ENCODE measurements around the gene ZNF383.
A peak's percentile ranks its signal among the peaks of the same experiment; 100 is the strongest.
"Not testable (repeated sequence)": the region's sequence is repeated elsewhere in the genome, so short reads cannot be mapped to it uniquely, and the experiment has no call there.

ZNF383 gene

DNA sequence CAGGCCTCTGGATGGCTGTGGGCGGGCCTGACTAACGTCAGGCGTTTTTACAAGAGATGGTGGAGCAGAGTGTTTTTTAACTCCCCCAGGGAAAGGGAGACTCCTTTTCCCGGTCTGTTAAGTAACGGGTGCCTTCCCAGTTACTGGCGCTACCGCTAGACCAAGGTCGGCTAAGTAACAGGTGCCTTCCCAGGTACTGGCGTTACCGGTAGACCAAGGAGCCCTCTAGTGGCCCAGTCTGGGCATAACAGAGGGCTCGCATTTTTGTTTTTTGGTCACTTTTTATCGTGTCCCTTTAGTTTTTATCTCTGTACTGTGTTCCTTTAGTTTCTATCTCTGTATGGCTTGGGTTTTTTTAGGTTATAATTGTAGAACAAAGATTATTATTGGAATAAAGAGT lies 10.0 kb downstream of the ZNF383 start:
- Histone ChIP-seq H3K9ac (ENCODE audit: low read length) (no peak overlapping the region), H3K36me3 (ENCODE audit: control insufficient read depth in 1 of 2, insufficient read depth in 2 of 2, low read depth in 1 of 2, low read length in 2 of 2) (peaks cover 37 to 84% of the 10 kb centered on the region in 2 experiments), H3K4me1 (ENCODE audit: control insufficient read depth, insufficient read depth, low read depth, low read length) (no peaks in the 10 kb centered on the region), H3K4ac (ENCODE audit: low read depth in 1 of 2, low read length in 2 of 2) (no peak overlapping the region), H3K4me3 (ENCODE audit: insufficient read depth in 1 of 2, low read depth in 1 of 2, low read length in 2 of 2) (peak overlapping the region in 1 of 2 experiments; percentile 37), H3K18ac (ENCODE audit: low read depth in 1 of 2, low read length in 2 of 2) (no peak overlapping the region), H3K4me2 (ENCODE audit: low read length, poor library complexity, severe bottlenecking) (no peak overlapping the region), H2BK12ac (ENCODE audit: low read length in 2 of 2) (no peak overlapping the region), H3K14ac (ENCODE audit: low read length in 2 of 2) (no peak overlapping the region), H3K27me3 (ENCODE audit: control insufficient read depth in 1 of 2, insufficient read depth in 1 of 2, low read length in 2 of 2) (no peaks in the 10 kb centered on the region), H4K8ac (ENCODE audit: low read length) (no peak overlapping the region), H2AFZ (ENCODE audit: low read depth, low read length) (no peak overlapping the region), H3K27ac (ENCODE audit: low read length, poor library complexity, severe bottlenecking) (no peak overlapping the region), H2AK5ac (ENCODE audit: low read length, severe bottlenecking) (no peak overlapping the region), H3K9me3 (ENCODE audit: control insufficient read depth, low read length) (peaks cover 91% of the 10 kb centered on the region), H3K79me1 (replicated peaks; ENCODE audit: low read length, poor library complexity, severe bottlenecking) (peaks cover 15% of the 10 kb centered on the region), H3K23ac (ENCODE audit: low read length in 2 of 2) (no peak overlapping the region), H4K91ac (ENCODE audit: low read length) (no peak overlapping the region), H2BK120ac (ENCODE audit: low read depth, low read length) (no peak overlapping the region), H2BK15ac (ENCODE audit: low read depth, poor library complexity, severe bottlenecking) (no peak overlapping the region), H2BK5ac (ENCODE audit: low read depth, low read length, poor library complexity, severe bottlenecking) (no peak overlapping the region)
- no peak for DNase-seq
- WGBS = 75% methylated on average over 11 of the region's 12 CpGs

DNA sequence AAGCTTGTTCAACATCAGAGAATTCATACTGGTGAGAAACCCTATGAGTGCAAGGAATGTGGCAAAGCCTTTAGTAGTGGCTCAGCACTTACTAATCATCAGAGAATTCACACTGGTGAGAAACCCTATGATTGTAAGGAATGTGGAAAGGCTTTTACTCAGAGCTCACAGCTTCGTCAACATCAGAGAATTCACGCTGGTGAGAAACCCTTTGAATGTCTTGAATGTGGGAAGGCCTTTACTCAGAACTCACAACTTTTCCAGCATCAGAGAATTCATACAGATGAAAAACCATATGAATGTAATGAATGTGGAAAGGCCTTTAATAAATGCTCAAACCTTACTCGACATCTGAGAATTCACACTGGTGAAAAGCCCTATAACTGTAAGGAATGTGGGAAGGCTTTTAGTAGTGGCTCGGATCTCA lies 25.2 kb downstream of the ZNF383 start:
- Histone ChIP-seq H2BK12ac (ENCODE audit: low read length in 2 of 2) (no peak overlapping the region), H3K4me1 (ENCODE audit: control insufficient read depth, insufficient read depth, low read depth, low read length) (no peaks in the 10 kb centered on the region), H2BK120ac (ENCODE audit: low read depth, low read length) (no peak overlapping the region), H3K9ac (ENCODE audit: low read length) (no peak overlapping the region), H3K4me2 (ENCODE audit: low read length, poor library complexity, severe bottlenecking) (no peak overlapping the region), H3K4ac (ENCODE audit: low read depth in 1 of 2, low read length in 2 of 2) (no peak overlapping the region), H2BK5ac (ENCODE audit: low read depth, low read length, poor library complexity, severe bottlenecking) (no peak overlapping the region), H3K27ac (ENCODE audit: low read length, poor library complexity, severe bottlenecking) (no peak overlapping the region), H3K79me1 (replicated peaks; ENCODE audit: low read length, poor library complexity, severe bottlenecking) (peaks cover 2% of the 10 kb centered on the region), H3K9me3 (ENCODE audit: control insufficient read depth, low read length) (peaks cover 94% of the 10 kb centered on the region), H3K18ac (ENCODE audit: low read depth in 1 of 2, low read length in 2 of 2) (no peak overlapping the region), H2AFZ (ENCODE audit: low read depth, low read length) (no peak overlapping the region), H3K14ac (ENCODE audit: low read length in 2 of 2) (no peak overlapping the region), H3K23ac (ENCODE audit: low read length in 2 of 2) (no peak overlapping the region), H3K27me3 (ENCODE audit: control insufficient read depth in 1 of 2, insufficient read depth in 1 of 2, low read length in 2 of 2) (no peaks in the 10 kb centered on the region), H3K4me3 (ENCODE audit: insufficient read depth in 1 of 2, low read depth in 1 of 2, low read length in 2 of 2) (peak overlapping the region in 1 of 2 experiments; percentile 57), H2AK5ac (ENCODE audit: low read length, severe bottlenecking) (no peak overlapping the region), H2BK15ac (ENCODE audit: low read depth, poor library complexity, severe bottlenecking) (no peak overlapping the region), H4K91ac (ENCODE audit: low read length) (no peak overlapping the region), H3K36me3 (ENCODE audit: control insufficient read depth in 1 of 2, insufficient read depth in 2 of 2, low read depth in 1 of 2, low read length in 2 of 2) (peaks cover 50 to 68% of the 10 kb centered on the region in 2 experiments), H4K8ac (ENCODE audit: low read length) (no peak overlapping the region)
- WGBS = no CpG with 5 or more reads among the region's 4 CpGs
- peak; percentile 2 for DNase-seq

DNA sequence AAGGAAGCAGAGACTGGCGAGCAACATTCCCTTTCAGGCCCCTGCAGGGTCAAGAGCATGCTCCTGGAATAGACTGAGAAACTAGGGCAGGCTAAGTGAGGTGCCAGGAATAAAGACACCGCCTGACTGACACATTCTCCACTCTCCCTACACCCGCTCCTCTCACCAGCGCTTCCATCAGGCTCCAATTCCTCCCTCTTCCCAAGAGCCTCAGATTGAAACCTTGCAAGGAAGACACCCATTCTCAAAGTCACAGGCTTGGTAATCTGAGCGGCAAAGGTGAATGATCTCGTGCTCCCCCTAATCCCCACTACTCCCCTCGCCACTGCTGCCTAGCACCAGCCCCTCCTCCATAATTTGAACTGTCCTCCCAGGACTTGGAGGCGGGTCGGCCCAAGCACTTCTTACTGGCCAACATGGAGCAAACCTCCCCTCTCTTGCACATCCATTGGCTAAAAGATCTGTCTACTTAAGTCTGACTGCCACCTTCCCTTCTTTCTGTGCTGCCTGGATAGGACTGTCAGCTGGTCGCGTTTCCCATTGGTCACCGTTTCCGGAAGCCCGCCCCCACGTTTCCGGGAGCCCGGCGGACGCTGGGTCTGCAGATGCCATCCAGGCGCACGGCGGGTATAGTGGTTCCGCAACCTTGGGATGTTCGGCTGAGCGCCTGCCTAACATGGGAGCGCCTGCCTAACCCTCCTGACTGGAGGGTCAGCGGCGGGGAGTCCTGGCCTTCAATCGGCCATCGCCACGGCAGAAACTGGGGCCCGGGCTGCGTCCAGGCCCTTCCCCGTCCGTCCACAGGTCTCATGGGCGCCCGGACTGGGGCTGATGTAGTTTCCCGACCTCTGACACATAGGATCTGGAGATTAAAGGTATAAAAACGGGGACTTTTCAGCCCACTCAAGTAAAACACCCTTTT lies 33.6 kb downstream of the ZNF383 start:
- 65% methylated on average over 35 of the region's 39 CpGs for WGBS
- Histone ChIP-seq H3K9ac (ENCODE audit: low read length) (peak overlapping the region; percentile 89), H3K18ac (ENCODE audit: low read depth in 1 of 2, low read length in 2 of 2) (no peak overlapping the region), H2BK12ac (ENCODE audit: low read length in 2 of 2) (no peak overlapping the region), H4K91ac (ENCODE audit: low read length) (no peak overlapping the region), H3K4me1 (ENCODE audit: control insufficient read depth, insufficient read depth, low read depth, low read length) (no peaks in the 10 kb centered on the region), H3K4me3 (ENCODE audit: insufficient read depth in 1 of 2, low read depth in 1 of 2, low read length in 2 of 2) (peak overlapping the region; percentile 67 to 73), H3K27ac (ENCODE audit: low read length, poor library complexity, severe bottlenecking) (no peak overlapping the region), H4K8ac (ENCODE audit: low read length) (no peak overlapping the region), H3K14ac (ENCODE audit: low read length in 2 of 2) (no peak overlapping the region), H3K4ac (ENCODE audit: low read depth in 1 of 2, low read length in 2 of 2) (no peak overlapping the region), H3K27me3 (ENCODE audit: control insufficient read depth in 1 of 2, insufficient read depth in 1 of 2, low read length in 2 of 2) (no peaks in the 10 kb centered on the region), H3K79me1 (replicated peaks; ENCODE audit: low read length, poor library complexity, severe bottlenecking) (peaks cover 5% of the 10 kb centered on the region), H2BK15ac (ENCODE audit: low read depth, poor library complexity, severe bottlenecking) (no peak overlapping the region), H2BK5ac (ENCODE audit: low read depth, low read length, poor library complexity, severe bottlenecking) (no peak overlapping the region), H3K36me3 (ENCODE audit: control insufficient read depth in 1 of 2, insufficient read depth in 2 of 2, low read depth in 1 of 2, low read length in 2 of 2) (peaks cover 7 to 10% of the 10 kb centered on the region in 2 experiments), H3K9me3 (ENCODE audit: control insufficient read depth, low read length) (peaks cover 61% of the 10 kb centered on the region), H2AFZ (ENCODE audit: low read depth, low read length) (peak overlapping the region; percentile 54), H3K4me2 (ENCODE audit: low read length, poor library complexity, severe bottlenecking) (peak overlapping the region; percentile 61), H2BK120ac (ENCODE audit: low read depth, low read length) (no peak overlapping the region), H2AK5ac (ENCODE audit: low read length, severe bottlenecking) (no peak overlapping the region), H3K23ac (ENCODE audit: low read length in 2 of 2) (no peak overlapping the region)
- DNase-seq = peak; percentile 89

DNA sequence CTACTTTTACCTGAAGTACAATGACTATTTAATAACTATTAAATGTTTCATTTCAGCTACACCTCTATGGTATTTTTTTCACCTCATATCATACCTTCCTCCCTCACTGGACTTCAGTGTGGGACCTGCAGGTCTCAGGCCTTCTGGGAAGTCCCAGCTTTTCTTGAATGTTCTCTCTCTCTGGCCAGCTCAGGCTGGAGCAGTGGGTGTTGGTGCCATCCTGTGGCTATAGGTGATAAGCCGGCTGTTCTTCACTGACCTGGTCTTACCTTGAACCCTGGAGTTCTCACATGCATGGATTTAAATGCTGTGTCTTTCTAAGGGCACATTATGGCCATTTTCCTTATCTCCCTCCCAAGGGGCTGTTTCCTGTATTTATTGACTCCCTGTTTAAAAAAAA lies 45.0 kb downstream of the ZNF383 start:
- Histone ChIP-seq H3K36me3 (ENCODE audit: control insufficient read depth in 1 of 2, insufficient read depth in 2 of 2, low read depth in 1 of 2, low read length in 2 of 2) (peaks cover 0 to 11% of the 10 kb centered on the region in 2 experiments), H3K9me3 (ENCODE audit: control insufficient read depth, low read length) (peaks cover 20% of the 10 kb centered on the region)
- H2AK5ac ChIP-seq (ENCODE audit: low read length, severe bottlenecking); H2BK120ac ChIP-seq (ENCODE audit: low read depth, low read length); H2BK15ac ChIP-seq (ENCODE audit: low read depth, poor library complexity, severe bottlenecking); DNase-seq; H3K27ac ChIP-seq (ENCODE audit: low read length, poor library complexity, severe bottlenecking); H3K23ac ChIP-seq (ENCODE audit: low read length in 2 of 2); H3K27me3 ChIP-seq (ENCODE audit: control insufficient read depth in 1 of 2, insufficient read depth in 1 of 2, low read length in 2 of 2); H3K9ac ChIP-seq (ENCODE audit: low read length); H4K91ac ChIP-seq (ENCODE audit: low read length); H3K4ac ChIP-seq (ENCODE audit: low read depth in 1 of 2, low read length in 2 of 2); H4K8ac ChIP-seq (ENCODE audit: low read length); H3K4me1 ChIP-seq (ENCODE audit: control insufficient read depth, insufficient read depth, low read depth, low read length); H3K4me3 ChIP-seq (ENCODE audit: insufficient read depth in 1 of 2, low read depth in 1 of 2, low read length in 2 of 2); H3K14ac ChIP-seq (ENCODE audit: low read length in 2 of 2); H2BK5ac ChIP-seq (ENCODE audit: low read depth, low read length, poor library complexity, severe bottlenecking); H3K18ac ChIP-seq (ENCODE audit: low read depth in 1 of 2, low read length in 2 of 2); H3K79me1 ChIP-seq (replicated peaks; ENCODE audit: low read length, poor library complexity, severe bottlenecking); H2AFZ ChIP-seq (ENCODE audit: low read depth, low read length); H2BK12ac ChIP-seq (ENCODE audit: low read length in 2 of 2); H3K4me2 ChIP-seq (ENCODE audit: low read length, poor library complexity, severe bottlenecking): not testable (repeated sequence)
- WGBS = no CpG with 5 or more reads among the region's 1 CpG
